Stomach (tissue), 9 donors: ENCODE data around the gene FOSL2. TPM values are rescaled to one million over a fixed set of nuclear protein-coding genes. Genes with fewer than 3 reads are reported as not detected.
A peak's percentile ranks its signal among the peaks of the same experiment; 100 is the strongest.

Source experiments
- DNase-seq, 2 donors: peaks; one replicate each; pipeline versions ENCODE4 v3.0.0 to v3.0.0-alpha.2; 2013 to 2019
- H3K27ac ChIP-seq, 5 donors: fragments of 200-600 bp in 4 of 5; sonication (generic) in 4 of 5; one replicate each; pipeline ENCODE4 v1.5.1; 2013 to 2019; ENCODE audit warnings: mild to moderate bottlenecking in 1 of 5, moderate library complexity in 1 of 5
- H3K27me3 ChIP-seq, 3 donors: fragments of 200-600 bp; sonication (generic); one replicate each; pipeline ENCODE4 v1.5.1; 2017 to 2019; ENCODE audit warnings: mixed run types in 1 of 3
- H3K36me3 ChIP-seq, 4 donors: fragments of 200-600 bp; sonication (generic); 1 replicate in 3 of 4; 2 replicates in 1 of 4; pipeline ENCODE4 v1.5.1; 2016 to 2019
- H3K4me1 ChIP-seq, 4 donors: fragments of 200-600 bp; sonication (generic); one replicate each; pipeline ENCODE4 v1.5.1; 2016 to 2019
- H3K4me3 ChIP-seq, 4 donors: fragments of 200-600 bp; sonication (generic) in 3 of 4; one replicate each; pipeline ENCODE4 v1.5.1; 2016 to 2019; ENCODE audit warnings: mild to moderate bottlenecking in 1 of 4
- H3K9me3 ChIP-seq, 4 donors: fragments of 200-600 bp; sonication (generic); one replicate each; pipeline ENCODE4 v1.5.1; 2016 to 2019
- EP300 ChIP-seq: sonication (generic); formaldehyde crosslinking; IDR thresholded peaks from one replicate; pipeline ENCODE4 v1.6.1; 2017; ENCODE audit warnings: antibody characterized with exemption
- POLR2A ChIP-seq, 4 donors: fragments of 450-650 bp; IDR thresholded peaks; one replicate each; pipeline ENCODE4 v1.6.1; 2016; ENCODE audit warnings: antibody characterized with exemption in 4 of 4, control low read depth in 2 of 4, mild to moderate bottlenecking in 1 of 4, moderate library complexity in 1 of 4
- POLR2AphosphoS5 ChIP-seq, 3 donors: sonication (generic); formaldehyde crosslinking; IDR thresholded peaks; one replicate each; pipeline ENCODE4 v1.6.1; 2016; ENCODE audit warnings: antibody characterized with exemption in 3 of 3
- WGBS, 5 donors: extraction: QIAGEN DNeasy Blood & Tissue Kit in 3 of 5; methylation state at CpG; one replicate each; pipeline versions ENCODE4 v1.1.5 to v1.1.7; 2013 to 2018; 5-methylcytosine and 5-hydroxymethylcytosine counted together
- intact Hi-C: fragments of 100-400 bp; cut with DNase I; formaldehyde crosslinking; loops from one replicate; pipeline ENCODE4 v1.15.1; 2023; ENCODE audit warnings: low total_unique reads
- polyA plus RNA-seq, 3 donors: library from polyadenylated mRNA; stranded (reverse); fragments of 200-250 nt; gene quantifications; one replicate each; pipeline ENCODE4 v1.2.3, GENCODE V29; 2013
- total RNA-seq, 5 donors: library from RNA; depleted of rRNA; stranded (reverse); fragments of >200 nt; gene quantifications; one replicate each; pipeline versions ENCODE4 v1.1.0 to v1.2.3, GENCODE V29; 2014 to 2016
- TF ChIP-seq, protein P1 (sequence below), 7 experiments: fragments of 450-650 bp in 4 of 7; fragments of 200-600 bp in 3 of 7; sonication (generic) in 3 of 7; IDR thresholded peaks; one replicate each; pipeline ENCODE4 v1.5.1; 2016 to 2019; ENCODE audit warnings: antibody characterized with exemption in 7 of 7, control low read depth in 2 of 7, mild to moderate bottlenecking in 1 of 7
- donor health status: healthy with polysubstance abuse.
- donor health status: Bipolar disorder and iron deficiency.
- donor health status: healthy.

Gene FOSL2
- total and polyA plus RNA-seq, 8 donors, result 24.4 to 227 (median 71.2) TPM

DNA sequence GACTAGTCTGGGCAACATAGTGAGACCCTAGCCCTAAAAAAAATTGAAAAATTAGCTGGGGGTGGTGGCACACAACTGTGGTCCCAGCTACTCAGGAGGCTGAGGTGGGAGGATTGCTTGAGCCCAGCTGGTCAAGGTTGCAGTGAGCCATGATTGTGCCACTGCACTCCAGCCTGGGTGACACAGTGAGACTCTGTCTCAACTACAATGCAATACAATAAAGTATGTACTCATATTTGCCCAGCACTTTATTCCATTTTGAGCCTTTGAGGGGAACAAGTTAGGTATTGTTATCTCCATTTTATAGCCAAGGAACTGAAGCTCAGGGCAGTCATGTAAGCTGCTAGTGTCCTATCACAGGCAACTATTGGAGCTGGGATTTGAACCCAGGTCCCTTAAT, 53.9 kb downstream of the FOSL2 start:
- Histone ChIP-seq H3K27ac (no peak overlapping the region), H3K9me3 (no peaks in the 10 kb centered on the region), H3K4me1 (peaks cover 0 to 32% (median 0%) of the 10 kb centered on the region in 4 donors), H3K4me3 (no peak overlapping the region), H3K36me3 (no peaks in the 10 kb centered on the region), H3K27me3 (no peaks in the 10 kb centered on the region)
- DNase-seq, result no peak
- intact Hi-C loops, result no loop called here
- no peak for TF ChIP-seq POLR2A (IDR thresholded peaks at IDR 0.05)
- TF ChIP-seq, protein P1, sequence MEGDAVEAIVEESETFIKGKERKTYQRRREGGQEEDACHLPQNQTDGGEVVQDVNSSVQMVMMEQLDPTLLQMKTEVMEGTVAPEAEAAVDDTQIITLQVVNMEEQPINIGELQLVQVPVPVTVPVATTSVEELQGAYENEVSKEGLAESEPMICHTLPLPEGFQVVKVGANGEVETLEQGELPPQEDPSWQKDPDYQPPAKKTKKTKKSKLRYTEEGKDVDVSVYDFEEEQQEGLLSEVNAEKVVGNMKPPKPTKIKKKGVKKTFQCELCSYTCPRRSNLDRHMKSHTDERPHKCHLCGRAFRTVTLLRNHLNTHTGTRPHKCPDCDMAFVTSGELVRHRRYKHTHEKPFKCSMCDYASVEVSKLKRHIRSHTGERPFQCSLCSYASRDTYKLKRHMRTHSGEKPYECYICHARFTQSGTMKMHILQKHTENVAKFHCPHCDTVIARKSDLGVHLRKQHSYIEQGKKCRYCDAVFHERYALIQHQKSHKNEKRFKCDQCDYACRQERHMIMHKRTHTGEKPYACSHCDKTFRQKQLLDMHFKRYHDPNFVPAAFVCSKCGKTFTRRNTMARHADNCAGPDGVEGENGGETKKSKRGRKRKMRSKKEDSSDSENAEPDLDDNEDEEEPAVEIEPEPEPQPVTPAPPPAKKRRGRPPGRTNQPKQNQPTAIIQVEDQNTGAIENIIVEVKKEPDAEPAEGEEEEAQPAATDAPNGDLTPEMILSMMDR (IDR thresholded peaks at IDR 0.05), result no peak
- no peak for TF ChIP-seq POLR2AphosphoS5 (IDR thresholded peaks at IDR 0.05)
- TF ChIP-seq EP300, result no peak

DNA sequence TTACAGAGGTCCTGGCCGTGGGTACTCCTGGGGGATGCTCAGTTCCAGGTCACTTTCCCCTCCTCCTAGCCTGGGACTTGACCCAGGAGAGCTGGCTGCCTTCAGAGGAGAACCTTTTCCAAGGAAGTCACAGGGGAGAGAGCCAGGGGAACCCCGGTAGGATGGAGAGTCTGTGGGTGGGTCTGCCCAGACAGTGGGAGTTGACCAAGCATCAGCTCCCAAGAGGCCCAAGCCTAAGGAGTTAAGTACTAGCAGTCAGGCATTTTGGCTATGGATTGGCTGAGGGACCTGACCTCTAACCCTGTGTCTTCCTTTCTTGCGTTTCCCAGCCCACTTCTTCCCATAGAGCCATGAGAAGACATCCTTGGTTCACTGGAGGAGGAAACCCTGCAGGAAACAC, 54.4 kb downstream of the FOSL2 start:
- no peak overlapping the region for H3K4me3 ChIP-seq
- H3K27me3 ChIP-seq, result no peaks in the 10 kb centered on the region
- H3K36me3 ChIP-seq, result no peaks in the 10 kb centered on the region
- H3K27ac ChIP-seq, result peak overlapping the region in 1 of 5 donors; percentile 61
- no peaks in the 10 kb centered on the region for H3K9me3 ChIP-seq
- peaks cover 0 to 32% (median 0%) of the 10 kb centered on the region in 4 donors for H3K4me1 ChIP-seq
- TF ChIP-seq POLR2A (IDR thresholded peaks at IDR 0.05), result no peak
- TF ChIP-seq EP300, result no peak
- no peak for TF ChIP-seq POLR2AphosphoS5 (IDR thresholded peaks at IDR 0.05)
- TF ChIP-seq, protein P1 (IDR thresholded peaks at IDR 0.05), result no peak
- 80 to 86% (median 80%) methylated on average over 3 of the region's 3 CpGs for WGBS, 5 donors
- DNase-seq, result no peak
- intact Hi-C loops, result no loop called here

DNA sequence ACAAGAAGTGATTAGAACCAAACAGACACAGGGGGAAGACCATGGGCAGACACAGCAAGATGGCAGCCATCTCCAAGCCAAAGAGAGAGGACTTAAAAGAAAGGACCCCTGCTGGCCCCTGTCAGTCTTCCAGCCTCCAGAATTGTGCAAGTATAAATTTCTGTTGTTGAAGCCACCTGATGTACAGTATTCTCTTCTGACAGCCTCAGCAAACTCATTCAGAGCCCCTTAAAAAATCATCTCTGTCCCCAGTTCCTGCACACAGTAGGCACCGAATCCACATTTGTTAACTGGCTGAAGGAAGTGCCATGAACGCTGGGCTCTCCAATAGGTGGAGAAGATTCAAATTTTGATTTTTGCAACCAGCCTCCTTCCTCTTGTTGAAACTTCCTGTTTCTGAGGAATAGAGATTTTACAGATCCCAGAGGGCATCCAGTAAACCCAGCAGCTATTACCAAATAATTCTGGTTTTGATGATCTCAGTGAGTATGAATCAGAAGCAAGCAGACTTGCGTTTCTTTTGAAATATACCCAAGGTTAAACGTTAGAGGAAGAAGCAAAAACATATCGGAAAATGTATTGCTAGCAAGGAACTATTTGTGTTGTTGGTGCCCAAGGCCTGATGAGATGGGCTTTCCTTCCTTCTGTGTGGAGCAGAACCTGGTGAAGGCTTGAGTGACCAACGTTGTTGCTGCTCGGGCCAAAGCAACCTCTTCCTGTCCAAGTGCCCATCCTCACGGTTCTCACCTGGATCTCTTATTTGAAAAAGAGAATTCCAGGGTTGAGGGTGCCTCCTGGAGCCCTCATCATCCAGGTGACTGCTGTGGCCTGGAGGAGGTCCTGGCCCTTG, 55.5 kb downstream of the FOSL2 start:
- peaks cover 0 to 32% (median 0%) of the 10 kb centered on the region in 4 donors for H3K4me1 ChIP-seq
- 71 to 82% (median 78%) methylated on average over 8 of the region's 8 CpGs for WGBS, 5 donors
- no peak overlapping the region for H3K4me3 ChIP-seq
- H3K36me3 ChIP-seq, result no peaks in the 10 kb centered on the region
- peak overlapping the region in 3 of 5 donors; percentile 41 to 78 (median 61) for H3K27ac ChIP-seq
- intact Hi-C loops, result no loop called here
- no peaks in the 10 kb centered on the region for H3K9me3 ChIP-seq
- no peak for TF ChIP-seq POLR2A (IDR thresholded peaks at IDR 0.05)
- TF ChIP-seq, protein P1 (IDR thresholded peaks at IDR 0.05), result no peak
- no peak for TF ChIP-seq EP300
- no peak for TF ChIP-seq POLR2AphosphoS5 (IDR thresholded peaks at IDR 0.05)
- no peaks in the 10 kb centered on the region for H3K27me3 ChIP-seq
- no peak for DNase-seq

DNA sequence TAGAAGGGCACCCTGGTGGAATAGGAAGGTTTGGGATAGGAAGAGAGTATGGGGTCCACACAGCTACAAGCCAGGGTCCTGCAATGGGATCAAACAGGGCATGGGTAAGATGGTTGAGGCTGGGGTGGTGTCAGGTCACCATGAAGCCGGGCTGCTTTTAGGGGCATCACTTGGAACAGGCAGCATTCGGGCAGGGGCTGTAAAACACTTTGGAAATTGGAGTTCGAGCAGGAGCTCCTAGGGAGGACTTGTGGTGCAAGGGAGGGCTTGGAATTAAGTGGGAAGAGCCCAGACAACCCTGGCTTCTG, 56.1 kb downstream of the FOSL2 start:
- H3K27ac ChIP-seq, result peak overlapping the region in 3 of 5 donors; percentile 41 to 78 (median 61)
- 93 to 98% (median 94%) methylated on average over 3 of the region's 3 CpGs for WGBS, 5 donors
- H3K4me1 ChIP-seq, result peaks cover 0 to 32% (median 0%) of the 10 kb centered on the region in 4 donors
- intact Hi-C loops, result no loop called here
- TF ChIP-seq POLR2AphosphoS5 (IDR thresholded peaks at IDR 0.05) (no peak), EP300 (no peak), POLR2A (IDR thresholded peaks at IDR 0.05) (no peak)
- TF ChIP-seq, protein P1 (IDR thresholded peaks at IDR 0.05), result no peak
- DNase-seq, result no peak
- H3K4me3 ChIP-seq, result no peak overlapping the region
- no peaks in the 10 kb centered on the region for H3K36me3 ChIP-seq
- H3K9me3 ChIP-seq, result no peaks in the 10 kb centered on the region
- H3K27me3 ChIP-seq, result no peaks in the 10 kb centered on the region
